GM18868 (cell line): ENCODE data around the gene RNF186.
"Not testable (repeated sequence)": the region's sequence is repeated elsewhere in the genome, so short reads cannot be mapped to it uniquely, and the experiment has no call there.

Experiments used
- ATAC-seq: cut with Tn5 transposase; IDR thresholded peaks from one replicate; pipeline ENCODE4 v1.9.1; 2021; ENCODE audit warnings: mild to moderate bottlenecking, moderate library complexity; ENCODE audit not compliant: unreplicated experiment

Gene RNF186

GRCh38 chr1:19825298-19825697 lies 10.2 kb upstream of the RNF186 start:
- ATAC-seq = no peak

GRCh38 chr1:19824541-19824940 lies 9.5 kb upstream of the RNF186 start:
- no peak for ATAC-seq

GRCh38 chr1:19824036-19824435 lies 9.0 kb upstream of the RNF186 start:
- no peak for ATAC-seq

- no peak for ATAC-seq
Observed at GRCh38 chr1:19819701-19820100, 4.6 kb upstream of the RNF186 start.

GRCh38 chr1:19818324-19818723 lies 3.2 kb upstream of the RNF186 start:
- ATAC-seq = no peak

GRCh38 chr1:19817160-19817559 lies 2.1 kb upstream of the RNF186 start:
- no peak for ATAC-seq

- ATAC-seq = not testable (repeated sequence)
Observed at GRCh38 chr1:19816737-19817086, 1.6 kb upstream of the RNF186 start.

- ATAC-seq = no peak
Observed at GRCh38 chr1:19815801-19816736, 986 bp upstream of the RNF186 start.

- ATAC-seq = no peak
Observed at GRCh38 chr1:19814244-19814661, 830 bp downstream of the RNF186 start.

- ATAC-seq = no peak
Observed at GRCh38 chr1:19813643-19813960, 1.5 kb downstream of the RNF186 start.

GRCh38 chr1:19812875-19813642 lies 2.0 kb downstream of the RNF186 start:
- ATAC-seq = no peak

GRCh38 chr1:19811206-19811851 lies 3.8 kb downstream of the RNF186 start:
- no peak for ATAC-seq

- no peak for ATAC-seq
Observed at GRCh38 chr1:19809044-19809750, 5.9 kb downstream of the RNF186 start.

GRCh38 chr1:19808351-19808750 lies 6.7 kb downstream of the RNF186 start:
- ATAC-seq = no peak

- ATAC-seq = no peak
Observed at GRCh38 chr1:19804831-19805251, 10.2 kb downstream of the RNF186 start.

- ATAC-seq = no peak
Observed at GRCh38 chr1:19802269-19802668, 12.8 kb downstream of the RNF186 start.

- ATAC-seq = no peak
Observed at GRCh38 chr1:19800076-19800804, 14.8 kb downstream of the RNF186 start.

- ATAC-seq = no peak
Observed at GRCh38 chr1:19799230-19800075, 15.6 kb downstream of the RNF186 start, which contains the start of gene TMCO4. TMCO4 (minus strand) TSS chr1:19799916; CDS start chr1:19780758, 19,158 bp downstream.

GRCh38 chr1:19798486-19799229 lies 16.4 kb downstream of the RNF186 start:
- no peak for ATAC-seq
